ENCODE results near the gene G6PC2.

DNA sequence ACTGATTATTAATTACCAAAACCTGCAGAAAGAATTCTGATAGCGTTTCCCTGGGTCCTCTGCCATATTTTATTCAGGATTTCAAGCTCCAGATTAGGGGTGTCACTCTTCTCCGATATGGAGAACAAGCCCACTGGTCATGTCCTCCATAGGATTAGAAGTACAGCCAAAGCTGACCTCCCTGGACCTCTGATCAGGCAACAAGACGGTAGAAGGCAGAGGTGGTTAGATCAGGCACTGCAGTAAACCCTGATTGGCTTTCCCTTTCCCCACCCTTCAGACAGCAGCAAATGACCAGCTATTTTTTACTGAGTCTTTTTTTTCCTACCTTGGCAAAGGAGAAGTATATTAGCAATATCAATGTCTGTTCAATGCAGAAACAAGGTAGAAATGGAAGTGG is 48.6 kb upstream of the G6PC2 start:
- TF ChIP-seq EZH2 (IDR thresholded peaks at IDR 0.05; ENCODE audit: borderline replicate concordance, insufficient read depth, low read depth, low read length, poor library complexity, severe bottlenecking) (no peak), CTCF (IDR thresholded peaks at IDR 0.05) (no peak)
